NCI-H510A (cell line): ENCODE measurements around the gene DCLK1.

Experiments used
- DNase-seq: peaks from one replicate; lab custom pipeline; 2025; lab: John Stamatoyannopoulos, UW

The DCLK1 gene

DNA sequence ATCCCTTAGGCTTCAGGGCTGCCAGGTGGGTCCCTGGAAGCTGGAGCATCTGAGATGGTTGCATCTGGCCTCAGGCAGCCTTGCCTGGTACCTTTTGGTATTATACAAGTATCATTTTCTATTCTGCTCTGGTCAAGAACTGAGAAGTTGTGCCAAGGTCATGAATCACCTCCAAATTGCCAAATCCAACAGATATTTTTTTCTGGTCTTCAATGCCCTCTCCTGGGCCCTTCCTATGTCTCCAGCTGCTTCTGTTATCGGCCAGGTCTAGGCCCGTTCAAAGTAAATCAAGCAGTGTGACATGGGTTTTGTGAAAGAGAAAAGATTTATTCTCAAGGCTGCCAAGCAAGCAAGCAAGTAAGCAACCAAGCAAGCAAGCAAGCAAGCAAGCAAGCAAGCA, 383.6 kb downstream of the DCLK1 start:
- DNase-seq = no peak

DNA sequence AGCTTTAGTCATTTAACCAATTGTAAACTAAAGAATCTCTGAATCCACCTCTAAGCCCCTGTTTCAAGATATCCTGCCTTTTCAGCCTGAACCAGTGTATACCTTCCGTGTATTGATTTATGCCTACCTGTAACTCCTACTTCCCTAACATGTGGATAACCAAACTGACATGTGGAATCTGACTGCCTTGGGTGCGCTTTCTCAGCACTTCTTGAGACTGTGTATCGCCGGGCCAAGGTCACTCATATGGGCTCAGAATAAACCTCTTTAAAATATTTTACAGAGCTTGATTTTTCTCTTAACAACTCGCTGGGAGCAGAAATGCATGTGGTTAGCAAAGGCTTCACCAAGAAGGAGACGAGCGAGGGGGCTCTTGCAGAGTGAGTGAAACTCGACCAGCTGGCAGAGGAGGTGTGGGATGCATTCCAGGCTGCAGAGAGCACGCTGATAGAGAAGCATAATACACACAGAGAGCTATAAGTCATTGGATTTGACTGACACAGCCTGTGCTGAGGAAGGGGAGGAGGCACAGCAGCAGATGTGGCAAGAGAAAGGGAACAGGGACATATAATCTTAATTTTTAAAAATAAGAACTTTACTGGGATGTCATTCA, 386.5 kb downstream of the DCLK1 start:
- no peak for DNase-seq

DNA sequence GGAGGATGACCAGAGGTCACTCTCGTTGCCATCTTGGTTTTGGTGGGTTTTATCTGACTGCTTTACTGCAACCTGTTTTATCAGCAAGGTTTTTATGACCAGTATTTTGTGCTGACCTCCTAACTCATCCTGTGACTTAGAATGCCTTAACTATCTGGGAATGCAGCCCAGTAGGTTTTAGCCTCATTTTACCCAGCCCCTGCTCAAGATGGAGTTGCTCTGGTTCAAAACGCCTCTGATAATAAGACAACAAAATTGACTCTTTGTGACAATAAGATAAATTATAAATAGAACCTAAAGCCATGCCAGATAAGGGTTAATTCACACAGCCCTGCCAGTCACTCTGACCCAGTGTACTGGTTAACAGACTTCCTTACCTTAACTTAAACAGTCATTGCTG, 387.0 kb downstream of the DCLK1 start:
- DNase-seq = no peak

DNA sequence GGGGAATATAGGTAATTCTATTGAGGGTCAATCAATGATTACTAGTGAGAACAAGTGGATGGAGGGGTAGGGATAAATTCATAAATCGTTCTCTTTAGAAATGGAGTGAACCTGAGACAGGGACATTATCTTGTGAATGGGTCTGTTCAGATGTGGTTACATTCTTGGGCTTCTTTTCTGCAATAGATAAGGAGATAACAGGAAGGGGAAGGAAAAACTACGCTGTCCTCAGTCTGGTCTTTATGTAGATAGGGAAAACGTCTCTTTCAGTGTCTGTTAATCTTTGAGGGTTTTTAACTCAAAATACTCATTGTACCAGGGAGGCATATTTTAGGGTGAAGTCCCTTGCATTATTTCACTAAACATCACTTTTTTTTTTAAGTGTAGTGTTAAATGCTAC, 388.0 kb downstream of the DCLK1 start:
- no peak for DNase-seq

DNA sequence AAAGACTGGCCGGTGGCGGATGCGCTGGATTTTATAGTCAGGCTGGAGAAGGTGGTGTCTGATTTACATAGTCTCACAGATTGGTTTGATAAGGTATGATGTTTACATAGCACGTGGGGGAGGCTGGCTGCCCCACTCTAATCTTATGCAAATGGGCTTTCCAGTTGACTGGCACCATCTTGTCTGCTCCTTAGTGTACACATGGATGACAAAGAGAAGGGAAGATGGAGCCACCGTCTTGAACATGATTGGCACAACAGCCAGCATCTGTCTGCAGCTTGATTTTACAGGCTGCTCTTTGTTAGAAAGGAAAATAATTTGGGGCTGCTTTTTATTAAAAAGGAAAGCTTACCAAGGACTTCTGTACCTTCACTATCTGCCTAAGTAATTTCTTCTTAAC, 389.5 kb downstream of the DCLK1 start:
- DNase-seq = no peak

DNA sequence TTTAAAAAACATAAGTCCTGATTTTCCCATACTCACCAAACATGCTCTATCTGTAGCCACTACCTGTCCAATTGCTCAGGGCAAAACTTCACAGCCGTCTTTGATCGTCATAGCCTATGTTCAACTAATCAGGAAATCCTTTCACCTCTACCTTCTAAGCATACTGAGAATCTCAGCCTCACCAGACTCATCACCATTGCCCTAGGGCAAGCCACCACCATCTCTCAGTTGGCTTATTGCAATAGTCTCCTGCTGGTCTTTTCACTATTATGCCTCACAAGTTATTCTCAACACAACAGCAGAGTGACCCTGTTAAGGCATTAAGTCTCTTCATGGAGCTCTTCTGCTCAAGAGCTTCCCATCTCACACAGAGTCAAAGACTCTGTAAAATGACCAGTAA, 394.3 kb downstream of the DCLK1 start:
- DNase-seq = no peak

DNA sequence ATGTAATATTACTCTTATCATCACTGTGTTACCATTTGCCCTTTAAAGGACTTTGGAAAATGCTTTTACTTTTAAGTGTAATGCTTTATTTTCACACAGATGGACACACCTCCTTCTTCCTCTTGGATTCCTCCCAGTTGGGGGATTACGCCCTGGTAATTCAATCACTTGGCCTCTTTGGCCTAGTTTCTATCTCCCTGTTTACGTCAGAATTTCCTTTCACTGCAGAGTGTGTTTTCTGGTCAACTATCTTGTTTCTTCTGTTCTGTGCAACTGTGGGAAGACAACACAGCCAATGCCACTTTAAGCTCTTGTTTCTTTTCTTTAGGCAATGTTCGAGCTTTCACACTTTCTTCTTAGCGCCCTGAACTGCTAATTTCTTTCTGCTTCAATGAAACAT, 397.4 kb downstream of the DCLK1 start:
- DNase-seq = no peak

DNA sequence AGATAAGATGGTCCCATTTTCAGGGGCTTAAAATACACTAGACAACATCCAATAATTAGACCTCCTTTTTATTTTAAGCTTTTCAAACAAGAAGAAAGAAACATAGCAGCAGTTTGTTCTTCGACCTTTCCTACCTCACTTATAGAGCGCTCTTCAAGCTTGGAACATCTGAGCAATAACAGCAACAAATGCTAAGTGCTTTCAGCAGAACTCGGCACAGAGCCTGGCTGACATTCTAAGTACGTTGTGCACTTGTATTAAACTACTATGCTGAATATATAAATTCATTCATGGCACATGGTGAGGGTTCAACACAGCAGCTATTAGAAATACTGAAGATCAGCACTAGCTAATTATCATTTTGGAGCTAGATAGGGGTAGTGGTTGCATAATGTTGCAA, 398.6 kb downstream of the DCLK1 start:
- DNase-seq = no peak

DNA sequence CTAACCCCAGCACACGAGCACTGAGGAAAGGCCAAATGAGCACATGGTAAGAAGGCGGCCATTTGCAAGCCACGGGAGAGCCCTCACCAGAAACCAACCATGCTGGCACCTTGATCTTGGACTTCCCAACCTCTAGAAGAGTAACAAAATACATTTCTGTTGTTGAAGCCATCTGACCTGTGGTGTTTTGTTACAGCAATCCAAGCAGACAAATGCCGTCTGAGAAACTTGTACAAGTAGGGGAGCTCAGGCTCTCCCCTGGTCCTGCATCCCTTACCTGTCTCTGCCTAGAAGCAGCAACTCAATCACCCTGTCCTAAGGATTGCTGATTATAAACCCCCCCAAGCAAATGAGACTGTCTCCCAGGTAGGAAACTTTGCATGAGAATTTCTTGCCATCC, 399.7 kb downstream of the DCLK1 start:
- DNase-seq = no peak

DNA sequence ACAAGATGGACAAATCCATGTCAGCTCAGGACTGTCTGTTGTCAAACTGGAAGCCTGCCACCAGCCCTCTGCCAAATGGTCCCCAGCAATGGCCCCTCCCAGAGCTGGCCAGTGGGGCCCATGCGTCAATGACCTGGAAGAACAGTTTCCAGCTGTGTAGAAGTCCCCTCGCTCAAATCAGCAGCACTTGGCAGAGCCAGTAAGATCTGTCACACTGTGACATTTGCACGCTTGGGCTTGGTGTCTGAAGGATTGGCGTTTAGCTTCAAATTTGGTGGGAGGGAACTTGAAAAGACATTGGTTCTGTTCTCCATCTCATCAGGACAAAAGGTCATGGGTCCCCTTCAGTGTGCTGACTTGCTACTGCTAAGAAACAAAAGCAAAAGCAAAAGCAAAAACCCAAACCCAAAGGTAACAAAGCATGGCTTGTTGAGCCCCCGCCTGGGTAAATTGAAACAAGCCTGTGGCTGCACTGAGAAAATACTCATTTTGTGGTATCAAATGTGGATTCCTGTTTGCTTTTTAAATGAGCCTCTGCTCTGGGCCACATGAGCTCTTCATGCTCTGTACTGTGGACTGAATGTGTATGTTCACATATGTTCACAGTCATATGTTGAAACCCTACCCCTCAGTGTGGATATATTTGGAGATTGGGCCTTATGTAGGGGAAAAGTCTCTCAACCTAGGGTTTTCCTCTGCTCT, 401.1 kb downstream of the DCLK1 start:
- no peak for DNase-seq

DNA sequence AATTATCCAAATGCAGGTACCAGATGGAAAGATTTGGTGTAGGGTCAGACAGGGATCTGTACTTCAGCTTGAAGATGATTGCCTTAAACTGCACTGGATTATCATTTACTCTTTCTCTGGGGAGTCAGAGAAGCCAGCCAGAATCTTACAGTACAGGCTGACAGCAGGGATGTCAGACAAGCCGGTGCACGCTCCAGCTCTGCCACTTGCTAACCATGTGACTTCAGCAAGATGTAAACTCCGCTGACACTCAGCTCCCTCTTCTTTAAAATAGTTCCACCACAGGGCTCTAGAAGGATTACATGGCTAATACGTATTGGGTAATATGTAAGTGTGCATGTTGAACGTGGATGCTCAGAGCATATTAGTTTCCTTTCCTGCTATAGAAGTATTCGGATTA, 403.3 kb downstream of the DCLK1 start:
- DNase-seq = no peak

DNA sequence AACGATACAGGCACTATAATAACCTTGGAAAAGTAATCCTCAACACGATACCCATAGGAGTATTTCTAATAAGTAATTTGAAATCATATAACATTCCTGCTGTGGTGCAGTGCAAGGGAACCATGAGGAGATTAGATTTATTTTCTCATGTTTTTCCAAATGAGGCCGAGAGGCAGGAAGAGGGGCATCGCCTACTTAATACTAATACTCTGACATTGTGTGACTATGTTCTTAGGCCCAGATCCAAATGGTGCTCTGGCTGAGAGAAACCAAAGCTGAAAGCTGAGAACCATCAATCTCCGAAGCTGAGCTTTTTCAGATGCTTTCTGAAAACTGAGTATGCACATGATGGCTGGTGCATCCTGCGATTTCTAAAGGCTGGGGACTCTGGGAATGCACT, 406.7 kb downstream of the DCLK1 start:
- DNase-seq = no peak

DNA sequence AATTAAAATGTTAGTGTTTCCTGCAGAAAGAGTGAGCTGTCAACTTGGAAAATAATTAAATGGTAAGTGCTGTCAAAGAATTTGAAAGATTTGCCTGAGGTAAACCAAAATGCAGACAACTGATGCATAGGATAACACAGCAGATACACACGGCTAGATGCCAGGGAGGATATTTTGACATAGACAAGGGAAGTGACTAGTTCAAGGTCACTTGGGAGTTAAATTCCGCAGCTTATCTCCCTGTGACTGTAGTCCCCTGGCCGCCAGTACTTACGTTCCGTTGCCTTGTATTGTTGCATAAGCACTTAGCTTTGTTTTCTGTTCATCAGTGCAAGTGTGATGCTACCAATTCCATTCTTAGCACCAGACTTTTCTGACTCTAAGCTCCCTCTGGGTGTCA, 407.4 kb downstream of the DCLK1 start:
- no peak for DNase-seq

DNA sequence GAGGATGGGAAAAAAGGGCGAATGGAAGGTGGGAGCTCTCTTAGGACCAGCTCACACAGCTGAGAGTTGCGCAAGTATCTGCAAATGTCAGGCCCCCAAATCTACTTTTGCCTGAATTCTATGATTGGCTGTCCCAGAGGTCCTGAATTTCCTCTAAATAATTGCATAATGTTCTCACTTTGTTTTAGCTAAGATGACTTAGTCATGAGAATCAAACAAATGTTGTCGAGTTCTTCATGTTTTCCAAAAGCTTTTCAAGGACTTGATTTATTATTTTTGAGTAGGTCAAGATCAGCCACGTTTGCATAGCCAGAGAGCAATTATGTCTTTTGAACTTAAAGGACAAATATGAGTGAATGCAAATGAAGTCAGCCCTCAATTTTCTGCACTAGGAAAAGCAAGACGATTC, 408.1 kb downstream of the DCLK1 start:
- no peak for DNase-seq

DNA sequence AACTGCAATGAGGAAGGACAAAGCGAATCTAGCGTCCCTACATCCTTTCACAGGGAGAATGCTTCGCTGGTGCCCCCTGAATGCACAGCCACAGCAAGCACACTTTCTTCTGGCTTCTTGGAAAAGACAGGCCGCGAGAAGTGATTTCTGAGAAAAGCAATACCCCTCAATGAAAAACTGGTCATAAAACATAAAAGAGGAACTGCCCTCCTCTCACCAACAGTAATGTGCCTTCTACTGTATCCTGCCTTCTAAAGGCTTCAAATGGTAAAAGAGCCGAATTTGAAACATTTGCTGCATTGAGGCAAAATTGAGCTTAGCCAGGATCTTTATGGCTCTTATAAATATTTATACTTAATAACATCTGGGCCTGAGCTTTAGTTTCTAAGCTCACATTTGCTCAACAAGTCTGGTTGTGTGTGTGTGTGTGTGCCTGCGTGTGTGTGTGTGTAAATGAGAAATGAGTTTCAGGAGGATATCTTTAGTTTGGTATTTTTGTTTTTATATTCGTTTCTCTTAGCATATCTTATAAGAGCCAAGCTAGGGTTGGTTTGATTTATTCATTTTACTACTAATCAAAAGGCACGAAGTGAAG, 408.6 kb downstream of the DCLK1 start:
- DNase-seq = no peak

DNA sequence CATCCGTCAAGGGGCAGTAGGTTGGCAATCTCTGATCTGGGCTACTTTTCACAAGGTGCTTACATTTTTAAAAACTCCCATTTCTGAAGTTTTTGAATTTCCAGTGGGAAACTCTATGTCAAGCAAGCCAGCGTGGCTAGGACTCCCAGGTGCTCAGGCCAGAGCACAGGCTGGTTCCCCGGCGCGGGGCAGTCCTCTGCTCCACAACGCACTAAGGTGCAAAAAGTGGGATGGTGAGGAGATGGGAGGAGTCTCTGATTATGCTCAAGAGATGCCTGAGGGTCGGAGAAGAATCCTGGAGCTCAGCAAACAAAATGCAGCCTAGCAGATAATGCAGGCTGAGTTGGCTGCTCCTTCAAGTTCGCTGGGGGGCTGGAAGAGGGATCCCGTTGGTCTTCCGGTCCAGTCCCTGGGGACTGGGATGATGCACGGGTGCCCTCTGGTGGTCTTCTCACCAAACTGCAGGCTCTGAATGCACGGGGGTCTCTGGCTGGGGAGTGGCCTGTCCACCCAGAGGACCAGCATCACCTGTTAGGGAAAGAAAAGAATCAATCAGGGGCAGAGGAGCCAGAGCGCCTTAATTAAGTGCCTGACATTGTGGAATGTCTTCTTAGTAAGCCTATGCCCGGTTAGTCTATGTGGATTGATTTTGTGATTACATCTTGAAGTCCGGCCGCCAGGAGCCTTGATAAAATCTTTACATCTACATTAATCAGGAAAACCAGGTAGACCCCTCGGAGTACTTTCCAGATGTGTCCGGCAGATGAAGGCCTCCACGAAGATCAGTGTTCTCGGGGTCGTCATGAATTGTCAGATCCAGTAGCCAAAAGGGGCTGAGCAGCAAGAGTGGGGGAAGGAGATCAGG, 410.3 kb downstream of the DCLK1 start:
- no peak for DNase-seq

DNA sequence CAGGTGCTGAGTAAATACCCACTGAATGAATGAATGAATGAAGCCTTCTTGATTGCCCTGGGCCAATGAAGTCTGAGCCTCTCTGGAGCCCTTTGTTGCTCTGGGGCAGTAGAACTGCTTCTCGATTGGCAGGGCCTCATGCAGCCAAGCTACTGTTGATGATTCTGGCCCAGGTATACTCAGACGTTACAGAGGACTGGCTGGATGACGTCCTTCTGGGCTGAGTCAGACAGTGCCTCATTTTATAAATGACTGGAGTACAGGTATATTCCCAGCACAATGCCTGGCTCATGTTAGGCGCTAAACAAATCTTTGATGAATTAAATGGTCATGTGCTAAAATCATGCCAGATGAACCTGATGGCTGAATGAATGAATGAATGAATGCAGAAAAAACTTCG, 410.9 kb downstream of the DCLK1 start:
- no peak for DNase-seq
